GM18951 (cell line): ENCODE data around the gene PLIN1.

Experiments used
- POLR2A ChIP-seq: IDR thresholded peaks from 4 replicates; pipeline ENCODE4 v1.6.1; 2011; ENCODE audit warnings: mild to moderate bottlenecking; ENCODE audit not compliant: insufficient read length, insufficient read depth; ENCODE audit errors: extremely low read depth
- in situ Hi-C: fragments of 300-500 bp; cut with MboI; formaldehyde crosslinking; loops from one replicate; pipeline ENCODE4 v1.12.0; 2022; ENCODE audit warnings: low sequenced_read_pairs, mixed read lengths, inconsistent platforms; ENCODE audit not compliant: unreplicated experiment

The PLIN1 gene

DNA sequence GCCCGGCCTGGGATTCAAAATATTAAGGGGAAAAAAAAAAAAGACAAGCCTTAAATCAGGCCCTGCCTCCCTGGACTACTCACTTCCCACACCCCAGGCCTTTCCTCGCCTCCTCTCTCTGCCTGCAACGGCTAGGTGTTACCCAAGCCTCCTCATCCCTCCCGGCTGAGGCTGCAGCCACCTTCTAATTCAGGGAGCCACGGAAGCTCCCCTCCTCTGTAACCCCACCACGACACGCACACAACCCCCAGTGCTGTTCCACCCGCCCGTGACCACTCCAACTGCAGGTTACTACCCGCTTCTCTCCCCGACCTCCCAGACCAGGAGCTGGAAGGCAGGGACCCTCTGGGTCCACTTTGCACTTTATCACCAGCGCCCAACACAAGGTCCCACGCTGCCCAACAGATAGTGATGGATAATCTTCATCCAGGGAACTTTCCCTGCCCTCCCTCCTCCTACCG, 24.8 kb downstream of the PLIN1 start:
- TF ChIP-seq POLR2A, result no peak
- in situ Hi-C loops, result no loop called here

DNA sequence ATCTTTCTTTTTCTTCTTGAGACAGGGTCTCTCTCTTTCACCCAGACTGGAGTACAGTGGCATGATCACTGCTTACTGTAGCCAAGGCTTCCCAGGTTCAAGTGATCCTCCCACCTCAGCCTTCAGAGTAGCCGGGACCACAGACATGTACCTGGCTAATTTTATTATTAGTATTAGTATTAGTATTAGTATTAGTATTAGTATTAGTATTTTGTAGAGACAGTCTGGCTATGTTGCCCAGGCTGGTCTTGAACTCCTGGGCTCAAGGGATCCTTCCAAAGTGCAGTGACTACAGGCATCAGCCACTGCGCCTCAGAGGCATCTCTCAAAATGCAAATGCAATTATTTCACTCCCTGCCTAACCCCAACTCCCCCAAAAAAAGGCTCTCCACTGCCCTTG, 25.6 kb downstream of the PLIN1 start:
- TF ChIP-seq POLR2A, result no peak
- in situ Hi-C loops, result no loop called here

DNA sequence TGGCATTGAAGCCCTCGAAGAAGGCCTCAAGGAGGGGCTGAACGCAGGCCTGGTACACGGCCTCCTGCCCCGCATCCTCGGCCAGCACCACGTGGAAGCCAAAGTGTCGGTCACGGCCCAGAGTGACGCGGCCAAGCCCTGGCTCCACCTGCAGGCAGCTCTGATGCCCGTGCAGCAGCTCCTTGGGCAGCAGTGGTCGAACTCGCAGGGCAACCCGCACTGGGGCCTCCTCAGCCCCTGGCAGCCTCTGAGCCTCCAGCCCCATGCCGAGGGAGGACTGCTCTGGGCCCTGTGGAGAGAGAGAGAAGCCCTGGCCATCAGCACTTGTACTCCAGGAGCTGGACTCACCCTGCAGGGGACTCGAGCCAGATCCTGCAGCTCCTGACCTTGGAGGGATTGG, 26.5 kb downstream of the PLIN1 start:
- no peak for TF ChIP-seq POLR2A
- in situ Hi-C loops, result no loop called here

DNA sequence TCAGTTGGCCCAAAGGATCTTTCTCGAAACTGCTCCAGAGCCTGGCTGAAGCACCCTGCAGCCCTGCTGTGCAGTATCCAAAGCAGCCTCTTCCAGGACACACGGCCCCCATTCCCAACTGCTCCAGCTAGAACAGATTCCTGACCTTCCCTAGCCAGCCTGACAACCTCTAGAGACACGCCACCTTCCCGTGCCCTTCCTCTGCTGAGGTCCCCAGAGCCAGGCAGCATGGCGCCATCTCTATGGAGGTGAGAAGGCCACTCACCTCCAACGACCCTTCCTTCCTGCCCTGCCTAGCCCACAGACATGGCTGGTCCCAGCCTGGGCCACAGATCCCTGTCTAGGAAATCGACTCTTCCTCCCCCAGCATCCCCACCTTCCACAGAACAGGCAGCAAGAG, 27.0 kb downstream of the PLIN1 start:
- no peak for TF ChIP-seq POLR2A
- in situ Hi-C loops, result no loop called here

DNA sequence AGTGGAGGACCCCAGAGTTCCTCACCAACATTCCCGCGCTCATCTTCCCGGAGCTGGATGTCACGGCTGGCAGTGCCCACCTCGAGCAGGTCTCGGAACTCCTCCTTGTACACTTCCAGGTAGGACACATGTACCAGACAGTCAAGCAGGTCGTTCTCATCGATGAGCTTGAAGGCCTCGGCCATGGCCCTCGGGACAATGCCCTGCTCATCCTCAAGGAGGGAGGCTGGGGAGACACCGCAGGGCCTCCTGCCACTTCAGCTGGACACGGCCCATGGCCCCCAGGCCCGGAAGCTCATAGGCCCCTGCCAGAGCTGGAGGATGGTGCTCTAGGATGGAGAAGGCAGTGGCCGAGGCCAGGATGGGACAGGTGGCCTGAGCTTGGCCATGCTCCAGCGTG, 29.5 kb downstream of the PLIN1 start:
- no peak for TF ChIP-seq POLR2A
- in situ Hi-C loops, result no loop called here

DNA sequence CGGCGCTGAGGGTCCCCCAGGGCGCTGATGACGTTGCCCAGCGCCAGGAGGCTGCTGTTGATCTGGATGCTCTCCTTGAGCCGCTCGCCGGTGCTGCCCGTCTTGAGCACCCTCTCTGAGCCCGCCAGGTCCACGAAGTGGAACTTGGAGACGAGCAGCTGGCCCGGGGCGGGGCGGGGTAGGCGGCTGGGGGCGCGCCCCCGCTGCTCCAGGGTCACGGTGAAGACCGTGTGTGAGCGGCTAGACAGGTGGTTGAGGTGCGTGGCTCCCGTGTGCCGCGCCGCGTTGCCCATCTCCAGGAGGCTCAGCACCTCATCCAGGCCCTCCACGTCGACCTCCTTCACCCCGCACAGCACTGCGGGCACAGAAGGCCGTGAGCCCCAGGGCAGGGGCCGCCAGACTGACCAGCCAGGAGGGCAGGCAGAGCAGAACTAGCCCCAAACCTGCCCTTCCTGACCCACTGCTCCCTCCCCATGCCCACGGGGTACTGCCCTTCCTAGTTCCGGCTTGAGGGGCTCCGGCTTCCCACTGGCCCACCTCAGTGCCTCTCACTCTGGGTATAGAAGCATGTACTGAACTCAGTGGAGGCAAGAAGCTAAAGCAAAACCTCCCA, 30.0 kb downstream of the PLIN1 start:
- no peak for TF ChIP-seq POLR2A
- in situ Hi-C loops, result no loop called here

DNA sequence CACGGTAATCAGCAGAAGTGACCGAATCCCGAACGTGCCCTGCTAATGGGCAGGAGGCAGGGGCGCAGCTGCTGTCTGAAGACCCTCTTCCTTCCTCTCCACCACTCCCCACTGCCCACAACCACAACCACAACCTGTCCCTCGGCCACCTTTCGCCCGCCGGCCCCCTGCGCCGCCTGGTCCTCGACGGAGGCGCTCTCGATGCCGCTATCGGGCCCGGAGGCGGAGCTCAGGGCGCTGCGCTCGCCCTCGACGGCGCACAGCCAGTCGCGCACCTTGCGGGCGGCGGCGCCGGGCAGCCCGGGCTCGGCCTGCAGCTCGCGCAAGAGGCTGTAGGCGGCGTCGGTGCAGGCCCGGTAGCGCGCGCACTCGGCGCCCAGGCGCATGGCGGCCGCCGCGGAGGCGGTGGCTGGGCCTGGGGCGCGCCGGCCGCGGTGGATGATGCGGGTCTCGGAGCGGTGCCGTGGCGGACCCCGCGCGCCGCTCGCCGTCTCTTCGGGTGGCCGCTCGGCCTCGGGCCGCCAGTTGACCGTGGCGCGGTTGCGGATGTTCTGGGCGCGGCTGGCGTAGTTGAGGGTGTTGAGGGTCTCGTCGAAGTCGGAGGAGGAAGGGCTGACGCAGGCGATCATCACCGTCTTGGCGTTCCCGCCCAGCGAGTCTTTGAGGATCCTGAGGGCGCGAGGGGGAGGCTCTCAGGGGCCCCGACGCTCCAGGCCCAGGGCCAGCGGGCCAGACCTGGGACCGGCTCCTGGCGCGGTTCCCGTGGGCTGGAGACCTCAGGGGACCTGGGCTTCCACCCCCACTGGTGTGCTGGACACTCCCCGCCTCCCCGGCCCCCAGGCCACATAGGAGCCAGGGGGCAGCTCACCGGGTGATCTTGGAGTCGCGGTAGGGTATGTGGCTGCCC, 30.8 kb downstream of the PLIN1 start:
- TF ChIP-seq POLR2A, result no peak
- in situ Hi-C loops, result no loop called here

DNA sequence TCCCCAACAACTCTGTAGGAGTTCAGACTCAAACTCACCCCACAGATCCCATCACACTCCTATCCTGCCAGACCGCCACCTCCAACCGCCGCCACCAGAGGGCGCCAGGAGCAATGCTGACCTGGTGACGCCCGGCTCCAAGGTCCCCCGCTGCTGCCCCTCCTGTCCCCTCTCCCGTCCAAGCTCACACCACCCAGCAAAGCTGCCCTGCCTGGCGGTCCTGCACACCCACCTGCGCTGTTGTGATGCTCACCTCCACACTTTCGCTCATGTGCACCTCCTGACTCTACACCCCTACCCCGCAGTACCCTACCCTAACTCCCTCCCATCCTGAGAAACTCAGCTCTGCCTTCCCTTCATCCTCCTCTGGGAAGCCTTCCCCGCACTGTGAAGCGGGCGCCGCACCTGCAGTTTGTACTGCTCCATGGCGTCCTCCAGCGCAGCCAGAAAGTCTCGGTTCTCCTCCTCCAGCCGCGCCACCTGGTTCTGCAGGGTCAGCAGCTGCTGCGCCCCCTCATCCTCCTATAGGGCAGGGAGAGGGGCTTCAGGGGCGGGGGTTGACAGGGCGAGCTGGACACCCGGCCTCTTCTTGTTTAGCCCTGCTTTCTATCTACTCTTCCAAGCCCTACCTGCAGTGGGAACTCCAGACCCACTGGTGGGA, 31.8 kb downstream of the PLIN1 start:
- TF ChIP-seq POLR2A, result no peak
- in situ Hi-C loops, result no loop called here

DNA sequence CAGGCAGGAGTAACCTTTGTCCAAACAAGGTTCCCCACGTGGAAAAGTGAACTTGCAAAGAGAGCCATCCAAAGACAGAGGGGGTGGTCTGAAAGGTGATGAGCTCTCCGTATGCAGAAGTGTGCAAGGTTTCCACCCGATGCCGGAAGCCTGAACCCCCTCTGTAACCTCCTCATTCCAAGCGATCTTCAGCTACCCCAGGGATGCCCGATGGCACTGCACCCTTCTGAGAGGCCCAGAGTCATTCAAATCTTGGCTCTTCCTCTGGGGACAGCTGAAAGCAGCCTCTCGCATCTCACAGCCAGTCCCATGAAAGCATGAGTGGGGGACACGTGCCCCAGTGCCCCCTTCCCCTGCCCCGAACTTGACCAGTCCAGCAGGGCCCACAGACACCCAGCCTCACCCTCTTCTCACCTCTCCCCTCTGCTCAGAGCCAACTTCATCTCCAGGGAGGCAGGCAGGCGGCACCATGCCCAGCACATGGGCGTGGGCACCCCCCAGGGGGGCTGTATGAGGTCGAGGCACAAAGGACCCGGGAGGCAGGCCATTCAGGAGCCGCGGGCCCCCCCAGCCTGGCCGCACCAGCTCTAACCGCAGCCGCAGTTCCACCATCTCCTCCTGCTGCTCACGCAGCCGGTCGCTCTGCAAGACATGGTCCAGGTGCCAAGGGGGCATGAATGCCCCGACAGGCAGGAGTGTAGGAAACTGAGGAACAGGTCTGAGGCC, 32.6 kb downstream of the PLIN1 start:
- in situ Hi-C loops, result no loop called here
- no peak for TF ChIP-seq POLR2A

DNA sequence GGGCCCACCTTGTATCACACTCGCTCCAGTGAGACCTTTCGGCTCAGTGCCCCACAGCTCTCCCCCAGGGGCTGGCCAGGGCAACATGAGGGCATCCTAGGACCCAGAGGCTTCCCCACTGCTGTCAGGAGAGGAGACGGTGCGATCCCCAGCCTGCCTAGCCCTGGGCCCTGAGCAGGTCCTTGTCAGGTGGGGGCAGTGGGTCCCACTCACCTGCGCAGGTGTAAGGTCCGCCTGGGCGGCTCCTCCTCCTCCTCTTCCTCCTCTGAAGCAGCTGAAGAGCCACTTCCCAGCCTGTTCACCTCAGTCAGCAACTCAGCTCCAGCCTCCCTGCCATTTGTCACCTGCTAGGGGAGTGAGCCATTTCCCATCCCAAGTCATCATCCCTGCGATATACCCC, 33.5 kb downstream of the PLIN1 start:
- in situ Hi-C loops, result no loop called here
- TF ChIP-seq POLR2A, result no peak

DNA sequence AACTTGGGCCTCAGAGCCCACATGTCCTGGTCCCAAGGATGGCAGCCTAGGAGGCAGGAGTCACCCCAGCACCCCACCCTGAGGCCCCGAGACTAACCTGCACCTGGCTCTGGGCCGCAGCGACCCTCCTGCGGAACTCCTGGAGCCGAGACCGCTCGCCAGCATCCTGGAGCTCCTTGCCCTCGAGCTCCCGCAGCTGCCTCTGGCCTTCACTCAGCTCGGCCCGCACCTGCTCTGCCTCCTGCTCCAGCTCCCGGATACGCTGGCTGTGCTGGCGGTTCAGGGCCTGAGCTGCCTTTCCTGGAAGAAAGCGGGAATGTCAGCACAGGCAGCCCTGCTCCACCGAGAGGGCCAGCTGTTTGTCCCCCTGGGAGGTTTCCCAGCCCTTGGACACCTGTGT, 37.1 kb downstream of the PLIN1 start:
- in situ Hi-C loops, result no loop called here
- TF ChIP-seq POLR2A, result no peak

DNA sequence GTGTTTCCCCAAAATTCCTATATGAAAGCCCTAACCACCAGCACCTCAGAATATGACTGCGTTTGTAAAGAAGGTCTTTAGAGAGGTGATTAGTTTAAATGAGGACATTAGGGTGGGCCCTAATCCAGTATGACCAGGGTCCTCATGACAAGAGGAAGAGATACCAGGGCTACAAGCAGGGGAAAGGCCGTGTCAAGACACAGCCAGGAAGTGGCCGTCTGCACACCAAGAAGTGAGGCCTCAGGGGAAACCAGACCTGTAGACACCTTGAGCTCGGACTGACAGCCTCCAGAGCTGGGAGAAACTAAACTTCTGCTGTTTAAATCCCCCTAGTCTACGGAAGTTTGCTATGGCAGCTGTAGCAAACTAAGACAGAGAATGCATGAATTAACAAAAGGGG, 38.1 kb downstream of the PLIN1 start:
- no peak for TF ChIP-seq POLR2A
- in situ Hi-C loops, result no loop called here

DNA sequence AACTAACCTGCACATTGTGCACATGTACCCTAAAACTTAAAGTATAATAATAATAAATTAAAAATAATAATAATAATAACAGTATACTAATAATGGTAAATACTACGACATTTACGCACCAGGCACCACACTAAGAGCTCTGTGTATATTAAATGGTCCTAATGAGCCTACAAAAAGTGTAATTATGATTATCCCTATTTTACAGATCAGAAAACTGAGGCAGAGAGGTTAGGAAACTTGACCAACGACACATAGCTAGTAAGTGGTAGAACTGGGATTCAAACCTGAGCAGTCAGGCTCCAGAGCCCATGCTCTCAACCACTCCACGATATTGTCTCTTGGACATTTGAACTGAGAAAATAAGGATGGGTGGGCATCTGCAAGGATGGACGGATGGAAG, 38.9 kb downstream of the PLIN1 start:
- in situ Hi-C loops, result no loop called here
- no peak for TF ChIP-seq POLR2A

DNA sequence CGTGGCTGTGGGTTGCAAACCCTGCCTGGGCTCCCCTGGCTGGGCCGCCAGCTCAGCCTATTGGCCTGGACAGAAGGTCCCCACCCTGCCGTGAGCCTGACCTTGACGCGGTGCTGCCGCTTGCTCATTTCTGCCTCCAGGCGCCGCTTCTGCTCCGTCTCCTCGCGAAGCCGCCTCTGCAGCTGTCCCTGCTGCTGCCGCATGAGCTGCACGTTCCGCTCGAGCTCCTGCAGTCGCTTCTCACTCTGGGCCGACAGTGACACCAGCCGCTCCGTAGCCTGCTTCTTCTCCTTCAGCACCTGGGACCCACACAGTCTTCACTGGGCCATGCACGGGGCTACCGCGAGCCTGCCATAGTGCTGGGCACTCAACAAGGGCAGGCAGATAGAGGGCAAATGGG, 45.6 kb downstream of the PLIN1 start:
- no peak for TF ChIP-seq POLR2A
- in situ Hi-C loops, result no loop called here
